HG02588 (cell line): ENCODE data around the gene MKRN2.
A peak's percentile ranks its signal among the peaks of the same experiment; 100 is the strongest.
"Not testable (repeated sequence)": the region's sequence is repeated elsewhere in the genome, so short reads cannot be mapped to it uniquely, and the experiment has no call there.

Experiments used
- ATAC-seq: cut with Tn5 transposase; IDR thresholded peaks from one replicate; pipeline ENCODE4 v1.9.1; 2021; ENCODE audit warnings: mild to moderate bottlenecking, moderate library complexity; ENCODE audit not compliant: unreplicated experiment

The MKRN2 gene, protein sequence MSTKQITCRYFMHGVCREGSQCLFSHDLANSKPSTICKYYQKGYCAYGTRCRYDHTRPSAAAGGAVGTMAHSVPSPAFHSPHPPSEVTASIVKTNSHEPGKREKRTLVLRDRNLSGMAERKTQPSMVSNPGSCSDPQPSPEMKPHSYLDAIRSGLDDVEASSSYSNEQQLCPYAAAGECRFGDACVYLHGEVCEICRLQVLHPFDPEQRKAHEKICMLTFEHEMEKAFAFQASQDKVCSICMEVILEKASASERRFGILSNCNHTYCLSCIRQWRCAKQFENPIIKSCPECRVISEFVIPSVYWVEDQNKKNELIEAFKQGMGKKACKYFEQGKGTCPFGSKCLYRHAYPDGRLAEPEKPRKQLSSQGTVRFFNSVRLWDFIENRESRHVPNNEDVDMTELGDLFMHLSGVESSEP

GRCh38 chr3:12556690-12557472 is at the start of gene MKRN2:
MKRN2 (plus strand) TSS chr3:12557087; CDS start chr3:12557151, 64 bp downstream.
- ATAC-seq = peak; percentile 88

DNA sequence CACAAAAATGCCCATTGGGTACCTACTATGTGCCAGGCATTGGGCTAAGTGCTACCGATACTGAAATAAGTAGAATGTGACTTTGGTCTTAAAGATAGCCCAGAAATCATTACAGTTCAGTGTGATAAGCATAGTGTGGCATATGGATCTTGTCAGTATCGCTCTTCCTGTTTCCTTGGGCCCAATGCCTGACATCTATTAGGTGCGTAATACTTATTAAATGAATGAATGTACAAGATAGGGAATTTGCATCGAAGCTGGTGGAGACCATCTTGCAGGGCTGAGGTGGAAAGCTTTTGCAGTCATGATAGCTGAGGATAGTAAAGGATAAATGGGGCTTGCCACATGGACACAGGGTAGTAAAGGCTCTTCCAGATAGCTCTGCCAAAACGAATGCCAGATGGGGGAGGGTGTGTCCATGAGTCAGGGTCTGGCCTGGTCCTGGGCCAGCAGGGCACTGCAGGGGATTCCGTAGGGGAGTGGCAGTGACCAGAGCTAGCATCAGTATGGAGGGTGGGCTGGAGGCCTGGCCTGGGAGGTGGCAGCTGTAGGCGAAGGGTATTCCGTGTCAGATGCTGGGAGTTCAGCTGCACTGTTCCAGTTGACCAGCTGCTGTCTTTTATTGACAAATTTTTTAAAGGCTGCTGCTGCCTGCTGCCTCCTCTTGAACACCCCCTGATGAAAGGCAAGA is 49.2 kb upstream of the MKRN2 start:
- ATAC-seq = no peak

- no peak for ATAC-seq
These were observed 48.6 kb upstream of the MKRN2 start for GRCh38 chr3:12508291-12508700.

DNA sequence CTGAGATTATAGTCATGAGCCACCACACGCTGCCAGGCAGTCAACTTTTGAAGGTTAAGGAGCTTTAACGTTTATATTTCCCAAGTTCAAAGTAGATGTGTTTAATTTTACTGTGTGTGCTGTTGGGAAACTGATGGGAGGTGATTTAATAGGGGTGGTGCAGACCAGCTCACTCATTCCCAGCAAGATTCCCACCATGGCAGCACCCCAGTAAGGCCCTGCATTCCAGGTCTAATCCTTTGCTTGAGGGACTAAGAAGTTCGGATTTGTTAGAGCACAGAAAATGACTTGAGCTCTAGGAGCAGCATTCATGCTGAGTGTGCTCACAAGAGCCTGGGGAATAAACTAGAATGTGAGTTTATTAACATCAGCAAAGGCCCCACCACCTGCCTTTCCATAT is 47.4 kb upstream of the MKRN2 start:
- ATAC-seq = no peak

GRCh38 chr3:12512534-12513118 is 44.3 kb upstream of the MKRN2 start:
- no peak for ATAC-seq

GRCh38 chr3:12513694-12514446 is 43.0 kb upstream of the MKRN2 start:
- no peak for ATAC-seq

DNA sequence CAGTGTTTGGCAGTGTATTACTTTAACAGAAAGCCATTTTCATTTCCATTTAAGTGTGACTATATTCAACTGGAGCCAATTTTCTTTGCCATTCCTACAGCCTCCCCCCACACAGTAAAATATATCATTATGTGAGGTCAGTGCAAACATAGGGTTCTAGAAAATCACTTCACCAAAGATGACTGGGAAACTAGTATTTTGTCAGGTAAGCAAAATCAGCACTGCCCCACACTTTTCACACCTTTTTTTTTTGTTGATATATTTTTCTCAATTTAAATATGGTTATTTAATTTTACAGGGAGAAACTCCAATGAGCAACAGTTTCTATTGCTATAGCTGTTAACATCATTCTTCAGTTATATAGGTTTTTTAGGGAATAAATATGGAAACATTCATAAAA is 41.3 kb upstream of the MKRN2 start:
- no peak for ATAC-seq

DNA sequence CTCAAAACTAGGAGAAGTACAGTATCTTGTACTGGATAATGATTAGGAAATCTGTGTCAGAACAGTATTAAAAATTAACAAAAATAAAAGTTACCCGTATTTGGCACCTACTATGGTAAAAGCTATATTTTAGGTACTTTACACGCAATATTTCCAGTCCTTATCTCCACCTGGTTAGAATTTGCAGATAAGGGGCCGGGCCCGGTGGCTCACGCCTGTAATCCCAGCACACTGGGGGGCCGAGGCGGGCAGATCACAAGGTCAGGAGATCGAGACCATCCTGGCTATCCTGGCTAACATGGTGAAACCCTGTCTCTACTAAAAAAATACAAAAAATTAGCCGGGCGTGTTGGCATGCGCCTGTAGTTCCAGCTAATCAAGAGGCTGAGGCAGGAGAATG is 40.0 kb upstream of the MKRN2 start:
- ATAC-seq = no peak

GRCh38 chr3:12518261-12519028 is 38.4 kb upstream of the MKRN2 start:
- no peak for ATAC-seq

- ATAC-seq = no peak
These were observed 35.9 kb upstream of the MKRN2 start for GRCh38 chr3:12521010-12521409.

DNA sequence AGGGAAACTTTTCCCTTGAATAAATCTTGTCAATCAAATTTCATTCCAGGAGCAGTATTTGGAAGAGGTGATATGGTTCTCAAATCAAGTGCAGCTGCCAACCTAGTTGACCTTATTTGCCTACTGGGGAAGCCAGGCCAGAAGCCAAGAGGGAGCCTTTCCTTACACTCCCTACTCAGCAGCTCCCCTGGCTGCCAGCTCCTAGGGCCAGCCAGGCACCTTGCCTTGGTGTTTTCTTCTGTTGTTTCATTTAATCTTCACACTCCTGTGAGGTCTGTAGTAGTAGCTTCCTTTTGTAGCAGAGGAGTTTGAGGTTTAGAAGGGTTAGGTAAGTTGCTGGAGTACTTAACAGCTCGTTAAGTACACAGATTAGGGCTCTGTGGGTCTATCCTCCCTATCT is 34.2 kb upstream of the MKRN2 start:
- ATAC-seq = no peak

DNA sequence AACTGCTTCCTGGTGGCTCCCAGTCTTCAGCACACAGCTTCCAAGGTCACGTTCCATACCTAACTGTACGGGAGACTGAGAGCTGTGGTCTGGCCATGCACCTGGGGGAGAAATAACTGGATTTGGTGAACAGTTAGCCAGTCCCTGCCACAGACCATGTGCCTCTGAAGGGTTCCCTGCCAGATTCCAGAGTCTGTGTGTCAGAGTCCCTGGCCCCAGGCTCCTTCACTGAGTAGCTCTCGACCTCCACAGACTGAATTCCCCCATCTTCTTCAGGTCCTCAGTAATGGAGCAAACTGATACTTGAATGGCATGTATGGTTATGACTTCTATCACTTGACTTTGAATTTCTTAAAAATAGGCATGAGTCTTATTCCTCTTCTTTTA is 29.1 kb upstream of the MKRN2 start:
- ATAC-seq = no peak

- ATAC-seq = no peak
These were observed 24.7 kb upstream of the MKRN2 start for GRCh38 chr3:12532182-12532581.

DNA sequence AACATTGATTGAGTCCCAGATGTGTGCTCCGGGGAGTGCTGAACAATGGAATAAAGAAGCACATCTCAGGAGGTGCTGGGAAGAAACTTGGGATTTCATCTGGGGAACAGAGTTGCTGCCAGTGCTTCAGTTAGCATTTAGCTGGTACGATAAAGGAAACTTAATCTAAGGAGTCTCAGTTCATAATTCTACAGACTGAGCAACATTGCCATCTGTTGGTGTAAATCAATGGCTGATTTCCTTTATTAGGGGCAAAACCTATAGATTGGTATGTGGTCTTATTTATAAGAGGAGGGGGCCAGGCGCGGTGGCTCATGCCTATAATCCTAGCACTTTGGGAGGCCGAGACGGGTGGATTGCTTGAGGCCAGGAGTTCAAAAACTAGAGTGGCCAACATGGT is 20.5 kb upstream of the MKRN2 start:
- no peak for ATAC-seq

- ATAC-seq = no peak
These were observed 15.3 kb upstream of the MKRN2 start for GRCh38 chr3:12541625-12542024.

- not testable (repeated sequence) for ATAC-seq
These were observed 13.4 kb upstream of the MKRN2 start for GRCh38 chr3:12543497-12543896.

DNA sequence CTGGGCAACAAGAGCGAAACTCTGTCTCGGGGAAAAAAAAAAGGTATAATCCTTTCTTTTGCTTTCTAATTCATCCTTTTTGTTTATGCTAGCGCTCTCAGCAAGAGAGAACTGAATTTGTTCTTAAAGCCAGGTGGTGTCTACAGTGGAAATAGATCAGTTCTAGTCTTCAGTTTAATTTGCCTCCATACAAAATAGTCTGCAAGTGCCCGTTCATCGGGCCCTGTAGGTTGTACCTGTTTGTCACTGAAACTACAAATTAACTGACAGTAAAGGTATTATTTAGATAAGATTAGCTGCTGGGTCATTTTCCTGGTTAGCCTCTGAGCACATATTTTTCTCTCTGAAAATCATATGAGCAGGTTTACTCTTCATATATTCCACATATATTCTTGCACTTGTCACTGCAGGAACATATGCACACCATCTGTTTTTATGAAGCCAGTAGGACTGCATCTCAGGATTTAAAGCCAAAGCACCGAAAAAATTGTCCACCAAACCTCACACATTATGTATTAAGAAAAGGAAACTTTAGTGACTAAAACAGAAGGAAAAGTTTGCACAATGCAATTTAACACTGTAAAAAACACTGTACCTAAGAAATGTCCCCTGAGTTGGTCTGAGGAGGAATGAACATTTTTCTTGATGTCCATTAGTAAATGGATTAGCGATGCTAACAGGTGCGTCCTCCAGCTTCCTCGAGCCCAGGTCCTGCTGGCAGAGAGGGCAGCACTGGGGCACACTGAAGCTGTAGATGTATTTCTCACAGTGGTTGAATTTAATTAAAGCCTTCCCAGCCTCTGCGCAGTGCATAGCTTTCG is 12.0 kb upstream of the MKRN2 start:
- no peak for ATAC-seq

GRCh38 chr3:12545473-12545791 is 11.5 kb upstream of the MKRN2 start, which contains the start of gene MKRN2OS:
MKRN2OS (minus strand) TSS chr3:12545499; CDS start chr3:12545464, 35 bp downstream.
- ATAC-seq = no peak
